ENCODE results near the gene TPSD1.

GRCh38 chr16:1244881-1245280, 11.0 kb upstream of the TPSD1 start:
- TF ChIP-seq CTCF (IDR thresholded peaks at IDR 0.05; ENCODE audit: borderline replicate concordance, extremely low read depth, low read length, poor library complexity, severe bottlenecking) (no peak), EZH2 (IDR thresholded peaks at IDR 0.05; ENCODE audit: borderline replicate concordance, low read depth, low read length, severe bottlenecking) (no peak)
